ENCODE measurements around the gene PTPRN2. TPM values are rescaled to one million over a fixed set of nuclear protein-coding genes. Genes with fewer than 3 reads are reported as not detected.

The PTPRN2 gene
- total and polyA plus RNA-seq, 2 donors from 2014 or later = 4.8 to 6.2 TPM

DNA sequence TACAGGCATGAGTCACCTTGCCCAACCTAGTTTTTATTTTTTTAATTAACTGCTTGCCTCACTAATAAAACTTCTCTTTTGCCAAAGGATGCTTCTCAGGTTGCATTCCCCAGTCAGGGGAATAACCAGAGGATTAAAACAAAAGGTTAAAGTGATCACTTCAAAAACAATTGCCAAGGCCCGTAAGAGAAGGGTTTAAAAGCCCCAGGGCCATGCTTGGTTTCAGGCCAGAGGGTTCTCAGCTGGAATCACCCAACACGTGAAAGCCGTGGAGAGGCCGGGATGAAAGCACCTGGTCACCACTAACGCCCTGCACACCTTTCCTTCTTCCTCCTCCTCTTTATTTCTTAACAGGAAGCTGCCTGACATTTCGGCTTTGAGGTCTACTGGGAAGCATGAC, 587.5 kb downstream of the PTPRN2 start:
- peak in 1 of 5 donors; percentile 31 for DNase-seq
- H3K9ac ChIP-seq (ENCODE audit: low read length in 3 of 3) = no peak overlapping the region
- H3K4me3 ChIP-seq (ENCODE audit: low read length in 3 of 3) = no peak overlapping the region
- peaks cover 0 to 6% (median 4%) of the 10 kb centered on the region in 3 donors for H3K9me3 ChIP-seq (ENCODE audit: control insufficient read depth in 2 of 3, insufficient read depth in 1 of 3, low read length in 3 of 3)
- H3K4me1 ChIP-seq (ENCODE audit: control insufficient read depth in 2 of 3, insufficient read depth in 2 of 3, low read depth in 1 of 3, low read length in 3 of 3) = no peaks in the 10 kb centered on the region
- TF ChIP-seq, protein P1, sequence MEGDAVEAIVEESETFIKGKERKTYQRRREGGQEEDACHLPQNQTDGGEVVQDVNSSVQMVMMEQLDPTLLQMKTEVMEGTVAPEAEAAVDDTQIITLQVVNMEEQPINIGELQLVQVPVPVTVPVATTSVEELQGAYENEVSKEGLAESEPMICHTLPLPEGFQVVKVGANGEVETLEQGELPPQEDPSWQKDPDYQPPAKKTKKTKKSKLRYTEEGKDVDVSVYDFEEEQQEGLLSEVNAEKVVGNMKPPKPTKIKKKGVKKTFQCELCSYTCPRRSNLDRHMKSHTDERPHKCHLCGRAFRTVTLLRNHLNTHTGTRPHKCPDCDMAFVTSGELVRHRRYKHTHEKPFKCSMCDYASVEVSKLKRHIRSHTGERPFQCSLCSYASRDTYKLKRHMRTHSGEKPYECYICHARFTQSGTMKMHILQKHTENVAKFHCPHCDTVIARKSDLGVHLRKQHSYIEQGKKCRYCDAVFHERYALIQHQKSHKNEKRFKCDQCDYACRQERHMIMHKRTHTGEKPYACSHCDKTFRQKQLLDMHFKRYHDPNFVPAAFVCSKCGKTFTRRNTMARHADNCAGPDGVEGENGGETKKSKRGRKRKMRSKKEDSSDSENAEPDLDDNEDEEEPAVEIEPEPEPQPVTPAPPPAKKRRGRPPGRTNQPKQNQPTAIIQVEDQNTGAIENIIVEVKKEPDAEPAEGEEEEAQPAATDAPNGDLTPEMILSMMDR (IDR thresholded peaks at IDR 0.05; ENCODE audit: borderline replicate concordance, extremely low read depth, insufficient read depth) = no peak
- intact Hi-C loops (cut with DNase I) = no loop called here
- no peaks in the 10 kb centered on the region for H3K27me3 ChIP-seq (ENCODE audit: control insufficient read depth, insufficient read depth, low read length)
- no peak overlapping the region for H3K27ac ChIP-seq (ENCODE audit: low read depth in 2 of 2, low read length in 2 of 2)
- H3K36me3 ChIP-seq (ENCODE audit: control insufficient read depth in 2 of 3, insufficient read depth in 3 of 3, low read length in 3 of 3) = no peaks in the 10 kb centered on the region
- FAIRE-seq = no peak

GRCh38 chr7:157998884-157999552, 588.6 kb downstream of the PTPRN2 start:
- no peaks in the 10 kb centered on the region for H3K36me3 ChIP-seq (ENCODE audit: control insufficient read depth in 2 of 3, insufficient read depth in 3 of 3, low read length in 3 of 3)
- no peak overlapping the region for H3K9ac ChIP-seq (ENCODE audit: low read length in 3 of 3)
- DNase-seq (peak in 1 of 5 donors; percentile 50), FAIRE-seq (no peak)
- H3K4me1 ChIP-seq (ENCODE audit: control insufficient read depth in 2 of 3, insufficient read depth in 2 of 3, low read depth in 1 of 3, low read length in 3 of 3) = no peaks in the 10 kb centered on the region
- H3K4me3 ChIP-seq (ENCODE audit: low read length in 3 of 3) = no peak overlapping the region
- H3K9me3 ChIP-seq (ENCODE audit: control insufficient read depth in 2 of 3, insufficient read depth in 1 of 3, low read length in 3 of 3) = peaks cover 0 to 6% (median 4%) of the 10 kb centered on the region in 3 donors
- TF ChIP-seq, protein P1 (IDR thresholded peaks at IDR 0.05; ENCODE audit: borderline replicate concordance, extremely low read depth, insufficient read depth) = no peak
- H3K27me3 ChIP-seq (ENCODE audit: control insufficient read depth, insufficient read depth, low read length) = no peaks in the 10 kb centered on the region
- no peak overlapping the region for H3K27ac ChIP-seq (ENCODE audit: low read depth in 2 of 2, low read length in 2 of 2)
- intact Hi-C loops (cut with DNase I) = no loop called here

GRCh38 chr7:157997471-157997870, 590.2 kb downstream of the PTPRN2 start:
- peak in 1 of 5 donors; percentile 51 for DNase-seq
- Histone ChIP-seq H3K27me3 (ENCODE audit: control insufficient read depth, insufficient read depth, low read length) (no peaks in the 10 kb centered on the region), H3K4me1 (ENCODE audit: control insufficient read depth in 2 of 3, insufficient read depth in 2 of 3, low read depth in 1 of 3, low read length in 3 of 3) (no peaks in the 10 kb centered on the region), H3K9ac (ENCODE audit: low read length in 3 of 3) (no peak overlapping the region), H3K4me3 (ENCODE audit: low read length in 3 of 3) (no peak overlapping the region), H3K27ac (ENCODE audit: low read depth in 2 of 2, low read length in 2 of 2) (no peak overlapping the region), H3K36me3 (ENCODE audit: control insufficient read depth in 2 of 3, insufficient read depth in 3 of 3, low read length in 3 of 3) (no peaks in the 10 kb centered on the region), H3K9me3 (ENCODE audit: control insufficient read depth in 2 of 3, insufficient read depth in 1 of 3, low read length in 3 of 3) (peaks cover 0 to 6% (median 4%) of the 10 kb centered on the region in 3 donors)
- no peak for FAIRE-seq
- TF ChIP-seq, protein P1 (IDR thresholded peaks at IDR 0.05; ENCODE audit: borderline replicate concordance, extremely low read depth, insufficient read depth) = no peak
- intact Hi-C loops (cut with DNase I) = no loop called here

Data from kidney (tissue), 14 donors.